Epithelial cell of proximal tubule (primary cell): ENCODE measurements around the gene CAMTA1. TPM values are rescaled to one million over a fixed set of nuclear protein-coding genes. Genes with fewer than 3 reads are reported as not detected.

Source experiments
- DNase-seq: peaks from one replicate; pipeline ENCODE4 v3.0.0-alpha.2; 2011; ENCODE audit warnings: low read depth
- H3K4me3 ChIP-seq: 2 replicates; pipeline ENCODE4 v1.5.1; 2011; ENCODE audit warnings: low read depth, mild to moderate bottlenecking, low read length
- CTCF ChIP-seq: conservative IDR thresholded peaks from 2 replicates; pipeline ENCODE4 v1.5.1; 2012; ENCODE audit warnings: low read depth, mild to moderate bottlenecking, low read length
- total RNA-seq: library from RNA; depleted of rRNA; stranded (reverse); fragments of >200 nt; gene quantifications from 2 replicates; pipeline ENCODE4 v1.2.3, GENCODE V29; 2015

The CAMTA1 gene
- total RNA-seq, 1 donor from 2014 or later = 79.2 TPM

DNA sequence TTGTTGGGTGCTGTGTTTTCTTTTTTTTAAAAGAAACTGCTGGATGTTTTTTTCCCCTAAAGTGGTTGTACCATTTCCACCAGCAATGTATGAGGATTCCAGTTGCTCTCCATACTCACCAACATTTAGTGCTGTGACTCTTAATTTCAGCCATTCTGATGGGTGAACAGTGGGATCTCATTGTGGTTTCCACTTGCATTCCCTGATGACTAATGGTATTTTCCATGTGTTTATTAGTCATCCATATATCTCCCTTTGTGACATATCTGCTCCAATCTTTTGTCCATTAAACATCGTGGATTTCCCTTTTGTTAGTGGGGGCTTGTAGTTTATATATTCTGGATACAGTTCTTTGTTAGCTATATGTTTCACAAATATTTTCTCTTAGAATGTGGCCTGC lies 206.0 kb downstream of the CAMTA1 start:
- H3K4me3 ChIP-seq = no peak overlapping the region
- DNase-seq = peak; percentile 56
- no peak for TF ChIP-seq CTCF

DNA sequence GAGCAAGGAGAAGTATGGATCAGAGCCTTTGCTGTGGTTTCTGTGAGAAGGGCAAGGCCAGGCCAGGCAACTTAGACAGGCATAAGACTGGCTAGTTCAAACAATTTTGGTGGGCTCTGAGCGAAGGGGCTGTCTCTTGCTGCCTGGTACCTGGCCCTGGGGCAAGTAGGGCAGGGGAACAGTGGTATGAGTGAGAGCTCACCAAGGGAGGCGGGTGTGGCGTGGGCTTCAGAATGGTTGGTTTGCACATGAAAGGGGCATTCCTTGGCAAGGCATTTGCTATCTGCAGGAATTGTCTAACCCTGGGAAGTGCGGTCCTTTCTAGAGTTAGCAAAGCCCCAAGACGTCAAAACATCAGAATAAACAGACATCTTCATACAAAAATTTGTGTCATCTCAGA lies 210.5 kb downstream of the CAMTA1 start:
- no peak for DNase-seq
- no peak for TF ChIP-seq CTCF
- no peak overlapping the region for H3K4me3 ChIP-seq

DNA sequence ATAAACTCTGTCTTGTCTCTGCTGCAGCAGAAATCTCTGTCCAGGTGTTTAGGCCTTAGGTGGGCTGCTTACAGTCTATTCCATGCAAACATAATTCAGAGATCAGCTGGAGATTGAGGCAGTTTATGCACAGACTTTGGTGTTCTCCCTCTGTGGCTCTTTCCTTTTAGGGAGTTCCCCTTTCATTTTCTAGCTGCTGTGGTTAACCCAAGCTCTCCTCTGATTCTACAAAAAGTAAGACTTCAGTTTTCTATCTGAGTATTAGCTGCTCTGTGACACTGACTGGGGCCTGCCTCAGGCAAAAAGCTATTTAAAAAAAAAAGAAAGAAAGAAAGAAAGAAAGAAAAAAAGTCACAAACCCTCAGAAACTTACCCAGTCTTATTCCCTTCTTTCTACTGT lies 211.1 kb downstream of the CAMTA1 start:
- DNase-seq = no peak
- H3K4me3 ChIP-seq = no peak overlapping the region
- TF ChIP-seq CTCF = no peak

- TF ChIP-seq CTCF = no peak
- DNase-seq = no peak
- no peak overlapping the region for H3K4me3 ChIP-seq
These were observed 211.6 kb downstream of the CAMTA1 start for GRCh38 chr1:6996866-6997265.

- DNase-seq = no peak
- no peak for TF ChIP-seq CTCF
- no peak overlapping the region for H3K4me3 ChIP-seq
These were observed 213.0 kb downstream of the CAMTA1 start for GRCh38 chr1:6998267-6998666.

DNA sequence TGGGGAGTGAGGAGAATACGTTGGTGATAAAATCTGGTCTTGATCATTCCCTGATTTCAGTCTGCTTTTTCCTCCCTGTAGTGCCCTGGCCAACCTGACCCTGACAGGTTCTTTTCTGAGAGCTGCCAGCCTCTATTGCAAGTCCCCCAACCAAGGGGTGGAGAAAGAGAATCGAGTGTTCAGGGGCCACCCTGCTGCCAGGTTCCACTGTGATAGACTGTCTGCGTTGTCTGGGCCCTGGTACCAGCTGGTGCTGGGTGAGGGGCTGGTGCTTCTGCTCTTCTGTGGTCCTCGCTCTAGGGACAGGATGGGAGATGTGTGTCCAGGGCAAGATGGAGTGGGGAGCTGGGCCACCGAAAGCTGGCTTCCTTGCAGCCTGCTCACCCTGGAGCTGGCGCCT lies 214.6 kb downstream of the CAMTA1 start:
- no peak overlapping the region for H3K4me3 ChIP-seq
- TF ChIP-seq CTCF = no peak

GRCh38 chr1:7000720-7001119 lies 215.5 kb downstream of the CAMTA1 start:
- no peak for DNase-seq
- no peak for TF ChIP-seq CTCF
- no peak overlapping the region for H3K4me3 ChIP-seq

More for the DNA sequence above, 214.6 kb downstream of the CAMTA1 start:
- DNase-seq = no peak
